ENCODE measurements around the gene SUFU.

GRCh38 chr10:102504976-102505300 lies 1.2 kb downstream of the SUFU start:
- TF ChIP-seq CTCF (IDR thresholded peaks at IDR 0.05): no peak
- TF ChIP-seq POLR2A (IDR thresholded peaks at IDR 0.05): no peak
